Muscle of leg (tissue), 11 donors: ENCODE data around the gene PKD1L1. TPM values are rescaled to one million over a fixed set of nuclear protein-coding genes. Genes with fewer than 3 reads are reported as not detected.
"Not testable (repeated sequence)": the region's sequence is repeated elsewhere in the genome, so short reads cannot be mapped to it uniquely, and the experiment has no call there.

ENCODE experiments used
- DNase-seq: peaks from one replicate; pipeline ENCODE4 v3.0.0; 2013
- H3K27ac ChIP-seq: one replicate; pipeline ENCODE4 v1.5.1; 2013; ENCODE audit warnings: mild to moderate bottlenecking, low read length, control low read depth
- H3K27me3 ChIP-seq: one replicate; pipeline ENCODE4 v1.6.1; 2013; ENCODE audit warnings: low read length; ENCODE audit not compliant: control insufficient read depth, insufficient read depth
- H3K36me3 ChIP-seq: one replicate; pipeline ENCODE4 v1.6.1; 2013; ENCODE audit warnings: low read length; ENCODE audit not compliant: control insufficient read depth, insufficient read depth
- H3K4me1 ChIP-seq: one replicate; pipeline ENCODE4 v1.6.1; 2013; ENCODE audit warnings: low read length; ENCODE audit not compliant: control insufficient read depth, insufficient read depth
- H3K4me3 ChIP-seq: one replicate; pipeline ENCODE4 v1.5.1; 2013; ENCODE audit warnings: low read length, control low read depth
- H3K9me3 ChIP-seq: replicated peaks from 2 replicates; pipeline ENCODE4 v1.6.1; 2013; ENCODE audit warnings: low read depth, low read length; ENCODE audit not compliant: control insufficient read depth
- WGBS: methylation state at CpG from one replicate; pipeline ENCODE4 v1.1.5; 2013; ENCODE audit warnings: missing lambda C conversion rate; ENCODE audit not compliant: insufficient coverage; 5-methylcytosine and 5-hydroxymethylcytosine counted together
- polyA plus RNA-seq, 8 donors: library from polyadenylated mRNA; unstranded; fragments of 120-200 nt; gene quantifications; one replicate each; pipeline versions ENCODE4 v1.2.1 to v1.2.3, GENCODE V29; 2013; ENCODE audit warnings: inconsistent platforms in 1 of 8, low replicate concordance in 1 of 8; ENCODE audit not compliant: insufficient read length in 8 of 8, insufficient read depth in 1 of 8
- total RNA-seq: library from RNA; stranded (reverse); fragments of 120-200 nt; gene quantifications from one replicate; pipeline ENCODE4 v1.2.4, GENCODE V29; 2013

PKD1L1 gene
- total and polyA plus RNA-seq, 9 donors, result 0.27 to 1.9 (median 0.59) TPM

DNA sequence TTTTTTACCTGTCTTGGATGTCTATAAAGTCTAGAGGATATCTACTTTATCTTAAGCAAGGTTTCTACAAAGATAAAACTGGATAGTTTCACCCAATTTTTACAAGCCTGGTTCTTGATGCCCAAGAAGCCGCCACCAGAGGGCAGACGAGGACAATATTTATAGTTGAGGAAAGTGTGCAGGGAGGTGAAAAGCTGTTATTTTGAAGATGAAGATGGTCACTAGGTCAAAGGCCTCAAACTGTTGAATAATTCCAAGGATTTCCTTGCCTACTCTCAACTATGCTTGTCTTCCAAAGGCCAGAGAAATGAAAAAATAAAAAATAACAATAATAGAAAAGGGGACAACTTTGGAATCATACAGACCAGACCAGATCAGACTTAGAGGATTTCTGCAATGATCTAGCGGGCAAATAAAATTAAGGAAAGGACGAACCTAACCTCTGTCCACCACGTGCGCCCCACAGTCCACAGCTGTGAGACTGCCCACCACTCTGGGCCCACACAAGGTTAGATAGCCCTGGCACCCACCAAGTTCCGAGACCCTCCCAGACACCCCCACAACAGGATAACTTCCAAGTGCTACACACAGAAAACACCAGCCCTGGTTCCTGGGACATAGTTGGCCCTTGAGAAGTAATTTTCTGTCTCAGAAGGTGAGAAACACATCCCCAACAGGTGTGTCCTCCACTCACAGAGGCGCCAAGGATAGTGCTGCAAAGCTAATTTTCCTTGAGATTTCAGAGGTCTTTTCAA is 2.8 kb downstream of the PKD1L1 start:
- no peak overlapping the region for H3K4me3 ChIP-seq
- H3K36me3 ChIP-seq, result no peaks in the 10 kb centered on the region
- H3K27ac ChIP-seq, result no peak overlapping the region
- peak; percentile 77 for DNase-seq
- no peaks in the 10 kb centered on the region for H3K27me3 ChIP-seq
- no peaks in the 10 kb centered on the region for H3K9me3 ChIP-seq
- H3K4me1 ChIP-seq, result peaks cover 18% of the 10 kb centered on the region
- WGBS, result 36% methylated on average over 4 of the region's 8 CpGs

DNA sequence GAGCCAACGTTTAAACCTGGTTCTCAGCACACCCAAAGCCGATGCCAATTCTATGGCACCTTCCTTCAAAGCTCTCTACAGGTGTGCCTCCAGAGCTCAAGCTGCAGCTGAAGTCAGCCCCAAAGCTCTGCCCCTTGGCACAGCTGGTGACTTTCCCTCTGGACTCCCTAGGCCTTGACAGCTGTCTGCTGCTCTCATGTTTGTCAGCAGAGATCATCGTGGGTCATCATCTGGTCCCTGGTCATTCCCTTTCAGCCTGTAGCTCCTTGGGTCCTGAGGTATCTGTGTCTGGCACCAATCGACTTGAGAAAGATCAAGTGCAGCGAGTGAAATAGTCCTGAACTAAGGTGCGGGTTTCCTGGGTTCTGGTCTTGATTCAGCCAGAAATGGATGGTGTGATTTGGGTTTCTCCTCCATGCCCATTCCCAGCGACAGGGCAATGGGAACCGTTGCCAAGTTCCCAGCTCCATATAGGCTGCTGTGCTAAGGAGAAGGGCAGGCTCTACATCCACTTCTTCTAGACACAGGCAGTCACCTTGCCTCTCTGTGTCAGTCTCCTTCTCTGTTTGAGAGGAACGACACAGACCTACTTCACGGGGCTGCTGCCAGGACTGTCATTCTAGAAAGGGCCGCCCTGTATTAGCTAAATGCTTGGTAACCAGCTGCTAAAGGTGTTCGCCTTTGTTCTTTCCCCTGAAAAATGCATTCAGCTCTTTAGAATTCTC is 3.6 kb downstream of the PKD1L1 start:
- no peak for DNase-seq
- 93% methylated on average over 8 of the region's 12 CpGs for WGBS
- Histone ChIP-seq H3K4me1 (peaks cover 11% of the 10 kb centered on the region), H3K4me3 (no peak overlapping the region), H3K27me3 (no peaks in the 10 kb centered on the region), H3K9me3 (no peaks in the 10 kb centered on the region), H3K27ac (no peak overlapping the region), H3K36me3 (no peaks in the 10 kb centered on the region)

DNA sequence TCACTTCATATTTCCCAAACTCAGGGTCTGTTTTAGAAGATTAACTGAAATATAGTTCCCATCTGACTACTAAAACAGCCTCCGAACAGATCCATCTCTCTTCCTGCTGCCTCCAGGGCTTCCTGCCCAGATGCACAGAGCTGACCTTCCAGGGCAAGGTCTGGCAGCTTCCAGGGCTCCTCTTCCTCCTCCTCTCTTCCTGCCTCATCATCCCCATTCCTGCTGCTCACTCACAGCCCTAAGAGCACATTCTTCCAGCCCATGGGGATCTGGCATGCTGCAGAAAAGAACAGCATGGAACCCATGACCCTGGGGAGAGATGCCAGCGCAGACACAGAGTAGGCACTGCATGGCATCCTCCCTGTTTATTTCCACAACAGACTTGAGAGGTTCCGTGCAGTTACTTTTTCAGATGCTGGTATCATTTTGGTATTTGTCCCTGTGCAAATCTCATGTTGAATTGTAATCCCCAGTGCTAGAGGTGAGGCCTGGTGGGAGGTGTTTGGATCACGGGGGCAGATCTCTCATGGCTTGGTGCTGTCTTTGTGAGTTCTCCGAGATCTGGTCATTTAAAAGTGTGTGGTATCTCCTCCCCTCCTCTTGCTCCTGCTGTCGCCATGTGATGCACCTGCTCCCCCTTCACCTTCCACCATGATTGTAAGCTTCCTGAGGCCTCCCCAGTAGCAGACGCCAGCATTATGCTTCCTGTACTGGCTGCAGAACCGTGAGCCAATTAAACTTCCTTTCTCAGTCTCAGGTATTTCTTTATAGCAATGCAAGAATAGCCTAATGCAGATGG is 4.4 kb downstream of the PKD1L1 start:
- no peaks in the 10 kb centered on the region for H3K9me3 ChIP-seq
- peaks cover 10% of the 10 kb centered on the region for H3K4me1 ChIP-seq
- 66% methylated on average over 4 of the region's 8 CpGs for WGBS
- no peak for DNase-seq
- H3K27ac ChIP-seq, result no peak overlapping the region
- no peak overlapping the region for H3K4me3 ChIP-seq
- no peaks in the 10 kb centered on the region for H3K27me3 ChIP-seq
- H3K36me3 ChIP-seq, result no peaks in the 10 kb centered on the region

DNA sequence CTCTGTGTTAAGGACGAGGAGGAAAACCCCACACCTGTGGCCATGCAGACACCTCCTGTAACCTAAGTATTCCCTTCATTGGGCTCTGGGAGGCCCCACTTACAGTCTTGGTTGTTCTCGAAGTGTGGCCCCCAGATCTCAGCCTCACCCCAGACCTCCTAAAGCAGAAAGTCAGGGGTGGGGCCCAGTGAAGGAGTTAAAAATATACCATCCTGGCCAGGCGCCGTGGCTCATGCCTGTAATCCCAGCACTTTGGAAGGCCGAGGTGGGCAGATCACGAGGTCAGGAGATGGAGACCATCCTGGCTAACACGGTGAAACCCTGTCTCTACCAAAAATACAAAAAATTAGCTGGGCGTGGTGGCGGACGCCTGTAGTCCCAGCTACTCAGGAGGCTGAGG is 5.6 kb downstream of the PKD1L1 start:
- H3K27ac ChIP-seq, DNase-seq, H3K27me3 ChIP-seq, H3K4me3 ChIP-seq, H3K36me3 ChIP-seq, H3K9me3 ChIP-seq: not testable (repeated sequence)
- 83% methylated on average over 2 of the region's 10 CpGs for WGBS
- peaks cover 10% of the 10 kb centered on the region for H3K4me1 ChIP-seq

DNA sequence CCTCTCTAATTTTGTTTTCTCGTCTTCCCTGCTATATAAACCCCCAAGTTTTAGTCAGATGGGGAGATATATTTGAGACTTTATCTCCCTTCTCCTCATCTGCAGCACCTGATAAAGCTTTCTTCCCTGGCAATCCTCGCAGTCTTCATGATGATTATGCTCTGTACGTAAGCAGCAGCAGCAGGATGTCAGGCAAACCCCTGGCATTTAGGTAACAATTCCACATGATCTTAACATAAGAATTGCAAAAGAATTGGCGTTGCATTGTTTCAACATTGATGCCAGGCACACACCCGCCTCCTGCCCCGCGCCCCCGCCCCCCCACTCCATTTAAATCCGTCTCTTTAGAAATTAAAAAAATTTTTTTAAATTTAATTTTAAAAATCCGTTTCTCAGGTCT is 6.1 kb downstream of the PKD1L1 start:
- Histone ChIP-seq H3K4me3 (no peak overlapping the region), H3K9me3 (no peaks in the 10 kb centered on the region), H3K27ac (peak overlapping the region; percentile 31), H3K36me3 (no peaks in the 10 kb centered on the region), H3K4me1 (peaks cover 8% of the 10 kb centered on the region), H3K27me3 (no peaks in the 10 kb centered on the region)
- no peak for DNase-seq
- 89% methylated on average over 2 of the region's 10 CpGs for WGBS

DNA sequence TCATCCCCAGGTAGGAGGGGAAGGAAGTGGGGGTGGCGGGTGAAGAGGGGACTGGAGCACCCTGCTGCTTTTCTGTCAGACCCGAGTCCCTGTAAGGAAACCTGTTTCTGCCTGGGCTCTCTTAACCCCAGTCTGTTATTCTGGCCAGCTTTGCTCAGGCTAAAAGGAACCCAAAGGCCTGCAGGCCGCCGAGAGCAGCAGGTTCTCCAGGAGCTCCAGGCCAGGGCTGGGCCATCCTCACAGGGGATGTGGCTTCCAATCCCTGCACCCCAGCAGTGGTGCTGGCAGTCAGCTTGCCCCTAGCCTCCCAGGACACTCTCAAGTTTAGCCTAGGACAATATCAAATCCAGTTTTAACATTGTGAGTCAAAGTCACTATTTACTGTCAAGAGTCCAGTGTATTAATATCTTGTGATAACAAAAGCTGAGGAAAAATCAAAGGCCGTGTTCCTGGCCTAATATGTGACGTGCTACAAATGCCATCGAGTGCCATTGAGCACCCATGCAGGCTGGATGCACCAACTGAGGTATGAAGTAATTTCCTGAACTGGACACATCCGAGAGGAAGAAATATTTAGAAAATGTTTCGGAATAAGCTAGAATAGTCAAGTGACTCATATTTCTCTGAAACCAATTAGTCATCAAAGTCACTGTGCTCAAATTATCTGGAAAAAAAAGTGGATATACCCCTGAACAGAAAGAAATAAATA is 7.0 kb downstream of the PKD1L1 start:
- H3K9me3 ChIP-seq, result no peaks in the 10 kb centered on the region
- H3K4me1 ChIP-seq, result peaks cover 8% of the 10 kb centered on the region
- H3K4me3 ChIP-seq, result no peak overlapping the region
- WGBS, result 60% methylated on average over 7 of the region's 9 CpGs
- no peaks in the 10 kb centered on the region for H3K36me3 ChIP-seq
- peak overlapping the region; percentile 66 for H3K27ac ChIP-seq
- no peak for DNase-seq
- no peaks in the 10 kb centered on the region for H3K27me3 ChIP-seq

DNA sequence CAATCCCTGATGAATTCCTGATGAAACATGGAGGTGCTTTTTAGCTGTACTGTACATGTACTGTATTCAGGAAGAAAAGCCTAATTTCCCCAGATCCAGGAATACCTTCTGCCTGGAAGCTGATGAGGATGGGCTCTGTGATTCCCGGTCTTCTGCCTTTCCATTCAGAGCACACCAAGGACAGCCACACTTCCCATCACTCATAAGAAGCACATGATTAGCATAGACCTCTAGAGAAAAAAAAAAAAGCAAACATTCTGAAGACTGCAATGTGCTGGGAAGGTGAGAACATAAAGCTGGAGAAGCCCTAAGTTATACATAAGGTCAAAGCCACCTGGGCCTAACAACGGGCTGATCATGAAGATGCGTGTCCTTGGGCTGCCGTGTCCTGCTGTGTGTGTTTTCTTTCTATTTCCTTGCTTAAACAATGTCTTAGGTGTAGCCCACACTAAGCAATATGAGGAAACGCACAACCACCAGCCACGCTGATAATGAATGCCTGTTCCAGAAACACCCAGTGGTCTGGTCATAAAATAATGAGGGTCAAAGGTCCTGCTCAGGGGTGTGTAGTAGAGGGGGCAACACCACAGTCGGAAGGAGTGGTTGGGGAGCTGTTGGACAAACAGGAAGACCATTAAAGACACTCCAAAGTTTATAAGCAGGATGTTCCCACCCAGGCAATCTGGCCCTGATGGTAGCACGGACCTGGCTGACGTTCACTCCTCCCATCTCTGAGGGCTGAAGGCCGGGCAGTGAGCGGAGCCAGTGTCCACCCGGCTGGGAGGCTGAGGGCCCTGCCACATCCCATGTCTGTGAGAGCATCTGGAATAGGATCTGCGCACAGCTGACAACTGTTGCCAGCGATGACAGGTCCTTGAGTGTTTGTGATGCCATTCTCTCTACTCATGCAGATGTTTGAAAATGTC is 7.9 kb downstream of the PKD1L1 start:
- no peaks in the 10 kb centered on the region for H3K36me3 ChIP-seq
- DNase-seq, result peak; percentile 33
- no peak overlapping the region for H3K4me3 ChIP-seq
- H3K27ac ChIP-seq, result peak overlapping the region; percentile 66
- 58% methylated on average over 10 of the region's 14 CpGs for WGBS
- peaks cover 8% of the 10 kb centered on the region for H3K4me1 ChIP-seq
- no peaks in the 10 kb centered on the region for H3K9me3 ChIP-seq
- H3K27me3 ChIP-seq, result no peaks in the 10 kb centered on the region

DNA sequence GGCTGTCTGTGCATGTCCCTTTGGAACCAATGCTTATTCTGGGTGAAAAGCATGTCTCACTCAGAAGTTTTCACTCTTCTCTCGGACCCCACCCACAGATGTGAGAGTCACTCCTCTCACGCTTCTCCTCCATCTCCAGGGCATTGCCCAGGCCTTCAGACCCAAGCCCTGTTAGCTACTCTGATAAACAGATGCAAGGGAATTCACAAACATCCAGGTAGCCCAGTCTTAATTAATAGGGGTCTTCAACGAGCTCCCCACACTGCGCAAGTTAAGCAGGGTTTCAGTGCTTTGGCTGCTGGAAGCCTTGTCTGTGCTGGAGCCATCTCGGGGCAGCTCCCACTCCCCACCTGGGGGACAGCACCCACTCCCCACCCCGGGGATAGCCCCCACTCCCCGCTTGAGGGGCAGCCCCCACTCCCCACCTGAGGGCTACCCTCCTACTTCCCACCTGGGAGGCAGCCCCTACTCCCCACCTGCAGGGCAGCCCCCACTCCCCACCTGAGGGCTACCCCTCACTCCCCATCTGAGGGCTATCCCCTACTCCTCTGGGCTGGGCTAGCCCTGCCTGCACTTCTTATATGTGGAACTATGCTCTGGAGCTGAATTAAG is 8.7 kb downstream of the PKD1L1 start:
- no peaks in the 10 kb centered on the region for H3K9me3 ChIP-seq
- no peak for DNase-seq
- WGBS, result 78% methylated on average over 3 of the region's 7 CpGs
- peak overlapping the region; percentile 1 for H3K27ac ChIP-seq
- no peaks in the 10 kb centered on the region for H3K36me3 ChIP-seq
- H3K4me1 ChIP-seq, result peaks cover 8% of the 10 kb centered on the region
- H3K27me3 ChIP-seq, result no peaks in the 10 kb centered on the region
- no peak overlapping the region for H3K4me3 ChIP-seq
